ENCODE data around the gene TM9SF1.

Gene TM9SF1

DNA sequence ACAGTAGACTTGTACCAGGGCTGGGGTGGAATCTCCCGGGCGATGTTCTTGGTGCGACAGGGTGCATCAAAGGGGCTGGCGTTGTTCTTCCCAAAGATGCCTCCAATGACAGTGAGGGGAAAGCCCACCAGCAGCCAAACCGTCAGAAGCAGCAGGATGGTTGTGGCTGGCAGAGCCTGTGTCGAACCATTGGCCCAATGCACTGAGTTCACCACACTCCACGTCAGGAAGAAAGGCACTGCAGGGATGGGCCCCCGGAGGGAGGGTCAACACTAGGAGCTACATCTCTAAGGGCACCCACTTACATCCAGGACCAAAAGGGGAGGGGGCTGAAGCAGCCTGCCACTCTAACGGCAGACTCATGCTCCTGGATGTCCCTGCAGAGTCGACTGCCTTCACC is 4.8 kb downstream of the TM9SF1 start:
- H3K27ac Mint-ChIP-seq, result no peak overlapping the region
- peaks cover 57% of the 10 kb centered on the region for H3K4me1 Mint-ChIP-seq
- peaks cover 39% of the 10 kb centered on the region for H3K36me3 Mint-ChIP-seq

GRCh38 chr14:24189460-24189859 is 5.8 kb downstream of the TM9SF1 start:
- no peak for ATAC-seq
- peaks cover 49% of the 10 kb centered on the region for H3K36me3 Mint-ChIP-seq
- no peaks in the 10 kb centered on the region for H3K27me3 Mint-ChIP-seq
- peak overlapping the region; percentile 87 for H3K27ac Mint-ChIP-seq
- H3K9me3 Mint-ChIP-seq, result no peaks in the 10 kb centered on the region
- no peak overlapping the region for H3K4me3 Mint-ChIP-seq
- H3K4me1 Mint-ChIP-seq, result peaks cover 47% of the 10 kb centered on the region

More for the DNA sequence above, 4.8 kb downstream of the TM9SF1 start:
- H3K27me3 Mint-ChIP-seq, result no peaks in the 10 kb centered on the region
- no peaks in the 10 kb centered on the region for H3K9me3 Mint-ChIP-seq
- no peak overlapping the region for H3K4me3 Mint-ChIP-seq
- no peak for ATAC-seq

DNA sequence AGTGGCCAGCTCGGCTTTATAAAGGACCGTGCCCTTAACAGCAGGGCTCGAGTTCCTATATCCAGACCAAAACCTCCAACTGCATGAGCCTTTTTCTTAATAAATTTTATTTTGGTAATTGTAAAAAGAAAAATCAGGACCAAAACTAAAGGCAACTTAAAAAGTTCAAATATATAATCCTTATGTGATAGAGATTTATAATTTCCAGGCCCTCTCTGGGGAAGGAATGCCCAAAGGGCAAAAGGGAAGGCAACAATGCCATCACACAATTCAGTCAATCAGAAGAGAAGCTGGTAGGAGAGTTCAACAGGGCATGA is 6.2 kb downstream of the TM9SF1 start:
- Mint-ChIP-seq H3K4me3 (peak overlapping the region; percentile 96), H3K36me3 (peaks cover 50% of the 10 kb centered on the region), H3K27ac (peak overlapping the region; percentile 87), H3K4me1 (peaks cover 43% of the 10 kb centered on the region), H3K9me3 (no peaks in the 10 kb centered on the region), H3K27me3 (no peaks in the 10 kb centered on the region)
- no peak for ATAC-seq

DNA sequence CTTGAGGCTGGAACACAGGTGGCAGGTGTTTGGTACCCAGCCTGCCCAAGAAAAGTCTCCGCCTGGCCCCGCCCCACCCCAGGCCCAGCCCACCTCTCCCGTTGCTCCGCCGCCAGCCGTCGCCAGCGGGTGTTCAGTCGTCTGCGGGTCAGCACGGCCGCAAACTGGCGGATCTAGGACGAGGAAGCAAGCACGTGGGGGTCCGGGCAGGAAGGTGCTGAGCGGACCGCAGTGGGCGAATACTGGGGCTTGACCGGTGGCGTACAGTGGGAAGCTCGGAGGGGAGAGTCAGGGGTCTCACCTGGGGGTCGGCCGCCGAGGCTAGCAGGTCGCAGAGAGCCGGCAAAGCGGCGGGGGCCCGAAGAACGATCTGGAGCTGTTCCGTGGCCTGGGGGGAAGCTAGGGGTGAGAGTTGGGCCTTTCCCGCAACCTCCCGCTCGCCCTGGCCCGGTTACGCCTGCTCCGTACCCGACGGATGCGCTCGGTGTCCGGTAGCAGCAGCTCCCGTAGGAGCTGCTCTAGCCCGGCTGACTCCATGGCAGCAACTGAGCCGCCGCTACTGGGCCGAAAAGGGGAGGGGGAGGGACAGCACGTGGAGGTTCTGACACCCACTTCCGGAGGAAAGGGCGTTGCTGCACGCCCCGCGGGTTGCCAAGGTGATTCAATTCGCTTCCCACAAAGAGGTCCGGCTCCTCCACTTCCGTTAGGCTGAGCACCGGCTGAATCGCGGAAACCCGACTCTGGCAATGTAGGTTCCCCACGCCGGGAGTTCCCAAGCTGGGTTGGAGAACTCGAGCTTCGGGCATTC is 6.8 kb downstream of the TM9SF1 start, which contains the start of gene IPO4:
Gene IPO4, minus strand, starts transcription at position 566 of the 808 bp plus-strand sequence. Its CDS starts 29 bp downstream, at position 537.
- Mint-ChIP-seq H3K9me3 (no peaks in the 10 kb centered on the region), H3K4me3 (peak within 1 kb of the TSS; percentile 96), H3K27me3 (no peaks in the 10 kb centered on the region), H3K36me3 (peaks cover 55% of the 10 kb centered on the region), H3K27ac (peak within 1 kb of the TSS; percentile 87), H3K4me1 (peaks cover 40% of the 10 kb centered on the region)
- ATAC-seq, result peak; percentile 97

GRCh38 chr14:24187539-24187915 is 7.7 kb downstream of the TM9SF1 start:
- H3K27ac Mint-ChIP-seq, result peak overlapping the region; percentile 87
- peaks cover 60% of the 10 kb centered on the region for H3K36me3 Mint-ChIP-seq
- peak overlapping the region; percentile 96 for H3K4me3 Mint-ChIP-seq
- ATAC-seq, result no peak
- H3K9me3 Mint-ChIP-seq, result no peaks in the 10 kb centered on the region
- H3K27me3 Mint-ChIP-seq, result no peaks in the 10 kb centered on the region
- H3K4me1 Mint-ChIP-seq, result peaks cover 36% of the 10 kb centered on the region

DNA sequence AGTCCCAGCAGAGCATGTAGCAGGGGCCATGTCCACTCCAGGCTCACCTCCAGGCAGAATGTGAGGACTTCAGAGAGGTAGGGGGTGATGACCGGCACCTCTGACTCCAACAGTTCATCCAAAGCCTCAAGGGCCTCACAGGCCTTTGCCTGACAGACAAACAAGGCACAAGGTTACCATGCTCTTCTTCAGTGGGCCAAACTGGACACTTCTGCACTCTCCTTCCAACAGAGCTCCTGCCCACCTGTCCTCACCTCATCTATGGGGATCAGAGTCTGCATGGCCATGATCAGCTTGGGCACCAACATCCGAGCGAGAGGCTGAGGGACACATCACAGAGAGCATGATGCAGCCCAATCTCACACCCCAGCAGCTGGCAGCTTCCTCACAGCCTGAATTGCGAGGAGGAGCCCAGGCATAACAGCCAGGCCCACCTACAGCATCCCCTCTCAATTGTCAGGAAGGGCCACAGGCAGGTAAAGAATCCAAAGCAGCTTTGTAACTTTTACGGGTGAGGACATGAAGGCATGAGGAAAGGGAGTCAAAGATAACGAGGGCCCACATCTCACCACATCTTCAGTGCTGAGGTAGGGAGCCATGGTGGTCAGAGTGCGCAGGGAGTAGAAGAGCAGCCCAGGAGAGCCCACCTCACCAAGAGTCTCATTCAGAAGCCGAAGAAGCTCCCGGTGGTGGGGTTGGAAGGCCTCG is 8.3 kb downstream of the TM9SF1 start:
- no peak for ATAC-seq
- Mint-ChIP-seq H3K4me1 (peaks cover 31% of the 10 kb centered on the region), H3K36me3 (peaks cover 60% of the 10 kb centered on the region), H3K9me3 (no peaks in the 10 kb centered on the region), H3K27me3 (no peaks in the 10 kb centered on the region), H3K4me3 (peak overlapping the region; percentile 62), H3K27ac (peak overlapping the region; percentile 87)

- no peaks in the 10 kb centered on the region for H3K9me3 Mint-ChIP-seq
- peaks cover 63% of the 10 kb centered on the region for H3K36me3 Mint-ChIP-seq
- H3K27me3 Mint-ChIP-seq, result no peaks in the 10 kb centered on the region
- no peak overlapping the region for H3K27ac Mint-ChIP-seq
- ATAC-seq, result no peak
- H3K4me1 Mint-ChIP-seq, result peaks cover 25% of the 10 kb centered on the region
- H3K4me3 Mint-ChIP-seq, result no peak overlapping the region
Measured at GRCh38 chr14:24185741-24186140, 9.5 kb downstream of the TM9SF1 start.

DNA sequence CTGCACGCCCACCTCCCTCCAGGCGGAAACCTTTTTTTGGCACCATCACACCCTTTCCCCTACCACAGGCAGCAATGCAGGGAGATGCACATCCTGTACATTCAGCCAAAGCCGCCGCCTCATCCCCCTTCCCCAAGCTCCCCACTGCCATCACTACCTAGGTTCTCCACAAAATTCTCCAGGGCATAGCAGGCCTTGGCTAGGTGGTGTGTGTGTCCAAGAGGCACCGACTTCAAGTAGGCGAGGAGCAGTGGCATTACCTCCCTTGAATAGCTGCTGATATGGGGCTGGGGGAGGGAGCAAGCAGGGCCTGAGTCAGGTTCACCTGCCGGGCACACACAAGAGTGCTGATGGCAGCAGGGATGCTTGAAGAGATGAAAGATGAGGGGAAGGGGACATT is 10.2 kb downstream of the TM9SF1 start:
- no peak overlapping the region for H3K27ac Mint-ChIP-seq
- no peak for ATAC-seq

DNA sequence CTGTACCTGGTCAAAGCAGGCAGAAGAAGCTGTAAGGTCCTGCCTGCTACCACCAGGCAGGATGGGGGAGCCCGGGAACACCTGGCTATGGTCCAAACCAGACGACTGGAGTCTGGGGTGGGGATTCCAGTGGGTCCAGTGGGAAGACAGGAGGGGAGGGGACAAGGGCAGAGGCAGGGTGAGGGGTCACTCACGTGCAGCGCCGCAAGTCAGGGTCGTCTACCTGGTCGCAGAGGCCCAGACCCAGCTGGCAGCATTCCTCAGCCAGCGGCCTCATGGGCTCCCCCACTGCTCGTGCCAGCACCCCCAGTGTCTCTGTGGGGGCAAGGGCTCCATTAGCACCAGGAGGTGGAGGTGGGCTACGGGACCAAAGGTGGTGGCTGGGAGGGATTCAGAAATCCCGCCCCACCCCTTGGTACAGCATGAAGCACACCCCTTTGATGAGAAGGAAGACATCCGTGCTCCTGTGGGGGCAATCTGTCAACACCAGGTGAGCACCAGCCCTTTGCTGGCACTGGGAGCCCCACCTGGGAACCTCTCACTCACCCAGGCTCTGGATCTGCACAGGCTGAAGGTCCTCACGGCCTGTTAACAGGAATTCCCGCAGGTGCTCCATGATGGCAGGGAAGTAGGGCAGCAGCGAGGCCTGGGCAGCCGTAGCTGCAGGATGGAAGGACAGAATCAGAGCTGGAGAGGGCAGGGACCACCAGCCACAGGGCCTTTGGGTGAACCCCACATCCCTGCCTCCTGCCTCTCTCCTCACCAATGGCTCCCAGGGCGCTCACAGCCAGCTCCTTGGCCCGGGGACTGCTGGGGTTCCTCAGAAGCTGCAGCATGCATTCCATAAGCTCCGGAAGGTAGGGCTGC is 10.9 kb downstream of the TM9SF1 start:
- no peak overlapping the region for H3K4me3 Mint-ChIP-seq
- ATAC-seq, result no peak
- H3K9me3 Mint-ChIP-seq, result no peaks in the 10 kb centered on the region
- H3K27ac Mint-ChIP-seq, result no peak overlapping the region
- peaks cover 67% of the 10 kb centered on the region for H3K36me3 Mint-ChIP-seq
- H3K4me1 Mint-ChIP-seq, result peaks cover 28% of the 10 kb centered on the region
- no peaks in the 10 kb centered on the region for H3K27me3 Mint-ChIP-seq

More for the DNA sequence above, 10.2 kb downstream of the TM9SF1 start:
- Mint-ChIP-seq H3K27me3 (no peaks in the 10 kb centered on the region), H3K4me1 (peaks cover 25% of the 10 kb centered on the region), H3K36me3 (peaks cover 64% of the 10 kb centered on the region), H3K4me3 (no peak overlapping the region), H3K9me3 (no peaks in the 10 kb centered on the region)

- Mint-ChIP-seq H3K4me3 (no peak overlapping the region), H3K36me3 (peaks cover 73% of the 10 kb centered on the region), H3K4me1 (peaks cover 27% of the 10 kb centered on the region), H3K27me3 (no peaks in the 10 kb centered on the region), H3K27ac (no peak overlapping the region), H3K9me3 (no peaks in the 10 kb centered on the region)
- ATAC-seq, result no peak
Measured at GRCh38 chr14:24183014-24183481, 12.2 kb downstream of the TM9SF1 start.

DNA sequence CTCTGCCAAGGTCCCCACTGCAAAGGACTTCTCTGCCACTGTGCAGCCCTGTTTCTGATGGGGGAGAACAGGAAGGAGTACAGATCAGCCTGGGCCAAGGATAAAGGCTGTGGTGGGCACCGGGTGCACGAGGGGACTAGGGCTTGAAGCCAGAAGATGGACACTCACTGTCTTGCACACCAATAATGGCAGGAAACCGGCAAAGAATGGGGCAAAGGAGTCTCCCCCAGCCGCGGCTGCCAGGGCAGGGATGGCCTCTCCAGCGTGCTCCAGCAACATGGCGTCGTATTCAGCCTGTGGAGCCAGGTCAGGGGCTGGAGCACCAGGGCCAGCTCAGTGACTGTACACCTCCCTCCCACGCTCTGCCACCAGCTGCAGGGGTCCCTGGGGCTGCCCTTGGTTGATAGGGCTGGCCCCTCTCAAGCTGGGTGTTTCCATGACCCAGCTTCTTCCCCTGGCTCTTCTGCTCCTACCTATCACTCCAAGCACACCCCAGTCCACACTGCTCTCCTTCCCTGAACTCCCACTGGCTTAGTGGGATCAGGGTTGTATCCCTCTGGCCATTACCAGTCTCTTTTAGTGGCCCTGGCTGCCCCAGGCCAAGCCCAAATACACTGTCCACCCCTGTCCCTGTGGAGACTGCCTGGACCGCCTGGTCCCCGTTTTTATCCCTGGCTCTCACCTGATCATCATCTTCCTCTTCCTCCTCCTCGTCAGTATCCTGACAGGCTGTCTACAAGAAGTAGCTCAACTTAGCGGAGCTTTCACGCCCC is 12.9 kb downstream of the TM9SF1 start:
- Mint-ChIP-seq H3K4me1 (peaks cover 19% of the 10 kb centered on the region), H3K4me3 (no peak overlapping the region), H3K27me3 (no peaks in the 10 kb centered on the region), H3K9me3 (no peaks in the 10 kb centered on the region), H3K36me3 (peaks cover 79% of the 10 kb centered on the region), H3K27ac (no peak overlapping the region)
- ATAC-seq, result no peak

GRCh38 chr14:24181371-24182077 is 13.7 kb downstream of the TM9SF1 start:
- Mint-ChIP-seq H3K36me3 (peaks cover 83% of the 10 kb centered on the region), H3K27me3 (no peaks in the 10 kb centered on the region), H3K27ac (no peak overlapping the region), H3K9me3 (no peaks in the 10 kb centered on the region), H3K4me1 (peaks cover 14% of the 10 kb centered on the region), H3K4me3 (no peak overlapping the region)
- no peak for ATAC-seq

DNA sequence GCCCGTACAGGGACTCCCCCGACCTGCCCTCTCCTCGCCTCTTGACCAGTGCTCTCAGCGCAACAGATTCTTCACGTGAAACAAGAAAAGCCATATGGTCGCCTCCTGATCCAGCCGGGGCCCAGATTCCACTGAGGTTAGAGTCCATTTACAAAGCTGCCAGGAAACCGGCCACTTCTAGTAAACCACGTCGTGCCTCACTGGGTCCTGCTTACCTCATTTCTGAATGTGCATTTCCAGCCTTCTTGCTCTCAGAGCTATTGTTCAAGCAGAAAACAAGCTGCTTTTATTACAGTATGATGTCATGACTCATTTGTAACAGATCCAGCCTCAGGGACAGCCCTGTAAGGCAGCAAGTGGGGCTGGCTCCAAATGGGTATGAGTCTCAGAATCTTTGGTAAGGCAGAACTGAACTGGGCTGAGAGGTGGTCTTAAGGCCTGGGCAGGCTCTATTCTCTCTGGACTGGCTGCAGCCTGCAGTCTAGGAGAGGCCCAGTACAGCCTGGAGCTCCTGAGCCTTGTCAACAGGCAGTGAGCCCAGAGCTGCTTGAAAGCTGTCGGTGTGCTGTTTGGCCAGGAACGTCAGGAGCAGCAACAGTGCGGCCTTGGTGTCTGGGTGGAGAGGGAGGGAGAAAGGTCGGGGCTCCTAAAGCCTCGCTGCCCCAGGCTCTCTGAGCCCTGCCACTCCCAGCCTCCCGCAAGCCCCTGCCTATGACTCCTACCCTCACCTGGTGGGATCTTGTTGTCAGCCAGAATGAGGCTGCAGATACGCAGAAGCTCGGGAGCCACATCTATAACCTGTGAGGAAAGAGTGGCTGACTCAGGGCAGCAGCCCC is 15.1 kb downstream of the TM9SF1 start:
- Mint-ChIP-seq H3K36me3 (peaks cover 71% of the 10 kb centered on the region), H3K4me3 (no peak overlapping the region), H3K9me3 (no peaks in the 10 kb centered on the region), H3K27me3 (no peaks in the 10 kb centered on the region), H3K4me1 (peaks cover 14% of the 10 kb centered on the region), H3K27ac (no peak overlapping the region)
- no peak for ATAC-seq

Measured in stimulated activated memory B cell treated with anti-CD40 and anti-IgM and Interleukin-4, amounts not matched to agents 10 μg/mL and 1 μg/mL and 100 μg/mL, for 72 hours (primary cell).